Duodenal mucosa (tissue), 2 donors: Measurements from ENCODE around the gene CST2.
"Not testable (repeated sequence)": the region's sequence is repeated elsewhere in the genome, so short reads cannot be mapped to it uniquely, and the experiment has no call there.

Experiments used
- H3K27ac ChIP-seq: one replicate; pipeline ENCODE4 v1.7.0; 2013; ENCODE audit warnings: low read depth, low read length
- H3K27me3 ChIP-seq, 2 donors: one replicate each; pipeline ENCODE4 v1.7.0; 2013; ENCODE audit warnings: low read length in 2 of 2, control low read depth in 1 of 2; ENCODE audit not compliant: insufficient read depth in 2 of 2, control insufficient read depth in 1 of 2
- H3K36me3 ChIP-seq, 2 donors: one replicate each; pipeline ENCODE4 v1.7.0; 2013; ENCODE audit warnings: low read length in 2 of 2, control low read depth in 1 of 2; ENCODE audit not compliant: insufficient read depth in 2 of 2, control insufficient read depth in 1 of 2
- H3K4me1 ChIP-seq, 2 donors: one replicate each; pipeline ENCODE4 v1.7.0; 2013; ENCODE audit warnings: low read length in 2 of 2, control low read depth in 1 of 2; ENCODE audit not compliant: insufficient read depth in 2 of 2, control insufficient read depth in 1 of 2
- H3K4me3 ChIP-seq, 2 donors: one replicate each; pipeline ENCODE4 v1.7.0; 2013; ENCODE audit warnings: low read length in 2 of 2, low read depth in 1 of 2
- H3K9ac ChIP-seq, 2 donors: one replicate each; pipeline ENCODE4 v1.7.0; 2013; ENCODE audit warnings: low read length in 2 of 2, low read depth in 1 of 2
- H3K9me3 ChIP-seq, 2 donors: one replicate each; pipeline ENCODE4 v1.7.0; 2013; ENCODE audit warnings: low read length in 2 of 2, control low read depth in 1 of 2; ENCODE audit not compliant: control insufficient read depth in 1 of 2

Gene CST2

GRCh38 chr20:23857962-23858595, 31.6 kb upstream of the CST2 start:
- H3K9me3 ChIP-seq = no peaks in the 10 kb centered on the region
- no peak overlapping the region for H3K4me3 ChIP-seq
- no peak overlapping the region for H3K9ac ChIP-seq
- H3K4me1 ChIP-seq = no peaks in the 10 kb centered on the region
- H3K27ac ChIP-seq = no peak overlapping the region
- no peaks in the 10 kb centered on the region for H3K27me3 ChIP-seq
- H3K36me3 ChIP-seq = no peaks in the 10 kb centered on the region

- no peak overlapping the region for H3K4me3 ChIP-seq
- no peaks in the 10 kb centered on the region for H3K27me3 ChIP-seq
- no peaks in the 10 kb centered on the region for H3K4me1 ChIP-seq
- H3K36me3 ChIP-seq = no peaks in the 10 kb centered on the region
- H3K9me3 ChIP-seq = no peaks in the 10 kb centered on the region
- no peak overlapping the region for H3K27ac ChIP-seq
- no peak overlapping the region for H3K9ac ChIP-seq
Observed at GRCh38 chr20:23856736-23857135, 30.2 kb upstream of the CST2 start.

GRCh38 chr20:23856226-23856625, 29.7 kb upstream of the CST2 start:
- Histone ChIP-seq H3K36me3 (no peaks in the 10 kb centered on the region), H3K27me3 (no peaks in the 10 kb centered on the region), H3K9me3 (no peaks in the 10 kb centered on the region), H3K4me3 (no peak overlapping the region), H3K9ac (no peak overlapping the region), H3K27ac (no peak overlapping the region), H3K4me1 (no peaks in the 10 kb centered on the region)

- Histone ChIP-seq H3K4me1 (no peaks in the 10 kb centered on the region), H3K9me3 (no peaks in the 10 kb centered on the region), H3K9ac (no peak overlapping the region), H3K27me3 (no peaks in the 10 kb centered on the region), H3K36me3 (no peaks in the 10 kb centered on the region), H3K4me3 (no peak overlapping the region), H3K27ac (no peak overlapping the region)
Observed at GRCh38 chr20:23841693-23842092, 15.2 kb upstream of the CST2 start.

- H3K9ac ChIP-seq = no peak overlapping the region
- no peaks in the 10 kb centered on the region for H3K4me1 ChIP-seq
- no peaks in the 10 kb centered on the region for H3K9me3 ChIP-seq
- H3K4me3 ChIP-seq = no peak overlapping the region
- no peak overlapping the region for H3K27ac ChIP-seq
- H3K27me3 ChIP-seq = no peaks in the 10 kb centered on the region
- no peaks in the 10 kb centered on the region for H3K36me3 ChIP-seq
Observed at GRCh38 chr20:23835716-23836115, 9.2 kb upstream of the CST2 start.

- Histone ChIP-seq H3K27ac (no peak overlapping the region), H3K4me3 (no peak overlapping the region), H3K9me3 (no peaks in the 10 kb centered on the region), H3K9ac (no peak overlapping the region), H3K4me1 (no peaks in the 10 kb centered on the region), H3K36me3 (no peaks in the 10 kb centered on the region), H3K27me3 (no peaks in the 10 kb centered on the region)
Observed at GRCh38 chr20:23832775-23833513, 6.4 kb upstream of the CST2 start.

- not testable (repeated sequence) for H3K27ac ChIP-seq, H3K9me3 ChIP-seq, H3K36me3 ChIP-seq, H3K4me1 ChIP-seq, H3K9ac ChIP-seq, H3K27me3 ChIP-seq, H3K4me3 ChIP-seq
Observed at GRCh38 chr20:23831961-23832360, 5.4 kb upstream of the CST2 start.

- H3K9me3 ChIP-seq = no peaks in the 10 kb centered on the region
- no peaks in the 10 kb centered on the region for H3K36me3 ChIP-seq
- H3K4me3 ChIP-seq = no peak overlapping the region
- H3K4me1 ChIP-seq = no peaks in the 10 kb centered on the region
- no peak overlapping the region for H3K9ac ChIP-seq
- no peaks in the 10 kb centered on the region for H3K27me3 ChIP-seq
- H3K27ac ChIP-seq = no peak overlapping the region
Observed at GRCh38 chr20:23823621-23824324, 2.8 kb downstream of the CST2 start.

GRCh38 chr20:23823111-23823510, 3.4 kb downstream of the CST2 start:
- H3K9ac ChIP-seq = no peak overlapping the region
- H3K9me3 ChIP-seq = no peaks in the 10 kb centered on the region
- H3K27me3 ChIP-seq = no peaks in the 10 kb centered on the region
- no peak overlapping the region for H3K4me3 ChIP-seq
- no peaks in the 10 kb centered on the region for H3K4me1 ChIP-seq
- no peak overlapping the region for H3K27ac ChIP-seq
- H3K36me3 ChIP-seq = no peaks in the 10 kb centered on the region

GRCh38 chr20:23820493-23820892, 6.0 kb downstream of the CST2 start:
- H3K27me3 ChIP-seq = no peaks in the 10 kb centered on the region
- no peak overlapping the region for H3K4me3 ChIP-seq
- no peaks in the 10 kb centered on the region for H3K9me3 ChIP-seq
- H3K27ac ChIP-seq = no peak overlapping the region
- no peaks in the 10 kb centered on the region for H3K36me3 ChIP-seq
- H3K4me1 ChIP-seq = no peaks in the 10 kb centered on the region
- no peak overlapping the region for H3K9ac ChIP-seq
